ENCODE data around the gene GTPBP1.

GRCh38 chr22:38775656-38776055 lies 69.9 kb downstream of the GTPBP1 start:
- TF ChIP-seq CTCF (IDR thresholded peaks at IDR 0.05) (no peak), POLR2A (IDR thresholded peaks at IDR 0.05) (no peak), EP300 (IDR thresholded peaks at IDR 0.05) (no peak), POLR2AphosphoS5 (IDR thresholded peaks at IDR 0.05) (no peak)
